Neural cell (in vitro differentiated cells): Measurements from ENCODE around the gene METTL26. TPM values are rescaled to one million over a fixed set of nuclear protein-coding genes. Genes with fewer than 3 reads are reported as not detected.

Source experiments
- H2AFZ ChIP-seq: fragments of 200-600, 300-800 bp; sonication (generic), shearing (Covaris generic); 2 replicates; pipeline ENCODE4 v1.6.0; 2014; ENCODE audit warnings: low read depth, mild to moderate bottlenecking, antibody characterized with exemption, low read length, moderate library complexity
- H3F3A ChIP-seq: fragments of 200-600 bp; shearing (Covaris generic); 2 replicates; pipeline ENCODE4 v1.6.1; 2016; ENCODE audit warnings: mild to moderate bottlenecking, moderate library complexity, mixed read lengths, antibody characterized with exemption, low read length; ENCODE audit not compliant: insufficient read depth, poor library complexity, severe bottlenecking
- H3K27ac ChIP-seq: fragments of 200-600, 300-800 bp; sonication (generic), shearing (Covaris generic); 2 replicates; pipeline ENCODE4 v1.5.1; 2014; ENCODE audit warnings: mild to moderate bottlenecking, low read length, moderate library complexity
- H3K27me3 ChIP-seq: fragments of 300-800, 200-600 bp; sonication (generic), shearing (Covaris generic); 2 replicates; pipeline ENCODE4 v1.6.0; 2014; ENCODE audit warnings: mild to moderate bottlenecking, low read depth, low read length, moderate library complexity; ENCODE audit not compliant: insufficient read depth
- H3K36me3 ChIP-seq: fragments of 300-800, 200-600 bp; sonication (generic), shearing (Covaris generic); 2 replicates; pipeline ENCODE4 v1.5.1; 2014; ENCODE audit warnings: mild to moderate bottlenecking, antibody characterized with exemption, low read length, moderate library complexity; ENCODE audit not compliant: insufficient read depth
- H3K4me2 ChIP-seq: fragments of 300-800, 200-600 bp; sonication (generic), shearing (Covaris generic); 2 replicates; pipeline ENCODE4 v1.6.0; 2014; ENCODE audit warnings: mild to moderate bottlenecking, low read length
- H3K4me3 ChIP-seq: fragments of 300-800, 200-600 bp; sonication (generic), shearing (Covaris generic); 2 replicates; pipeline ENCODE4 v1.5.1; 2014; ENCODE audit warnings: mild to moderate bottlenecking, low read length, moderate library complexity
- H3K79me2 ChIP-seq: fragments of 200-600 bp; shearing (Covaris generic); replicated peaks from 2 replicates; pipeline ENCODE4 v1.6.0; 2014; ENCODE audit warnings: mild to moderate bottlenecking, low read length, moderate library complexity; ENCODE audit not compliant: insufficient read depth
- H3K9ac ChIP-seq: fragments of 300-800, 200-600 bp; sonication (generic), shearing (Covaris generic); 2 replicates; pipeline ENCODE4 v1.6.1; 2016; ENCODE audit warnings: mild to moderate bottlenecking, low read length, mixed read lengths
- H3K9me2 ChIP-seq: fragments of 200-600 bp; shearing (Covaris generic); 2 replicates; pipeline ENCODE4 v1.6.1; 2016; ENCODE audit warnings: mild to moderate bottlenecking, low read length, mixed read lengths; ENCODE audit not compliant: insufficient read depth
- H3K9me3 ChIP-seq: fragments of 200-600, 300-800 bp; sonication (generic), shearing (Covaris generic); 2 replicates; pipeline ENCODE4 v1.6.1; 2016; ENCODE audit warnings: mild to moderate bottlenecking, mixed run types, low read length, moderate library complexity, mixed read lengths
- H4K20me1 ChIP-seq: fragments of 200-600 bp; shearing (Covaris generic); 2 replicates; pipeline ENCODE4 v1.6.1; 2016; ENCODE audit warnings: mild to moderate bottlenecking, mixed run types; ENCODE audit not compliant: insufficient read depth
- EP300 ChIP-seq: fragments of 450-650 bp; conservative IDR thresholded peaks from 2 replicates; pipeline ENCODE4 v1.6.1; 2014; ENCODE audit warnings: antibody characterized with exemption, mild to moderate bottlenecking, moderate library complexity; ENCODE audit not compliant: poor library complexity, severe bottlenecking
- EZH2 ChIP-seq: fragments of 200-600, 300-800 bp; shearing (Covaris generic), sonication (generic); IDR thresholded peaks from 2 replicates; pipeline ENCODE4 v1.6.1; 2014; ENCODE audit warnings: antibody characterized with exemption, low read length, borderline replicate concordance, mild to moderate bottlenecking; ENCODE audit not compliant: insufficient read depth, poor library complexity, severe bottlenecking
- MXI1 ChIP-seq: fragments of 450-650 bp; conservative IDR thresholded peaks from 2 replicates; pipeline ENCODE4 v1.6.1; 2014; ENCODE audit warnings: antibody characterized with exemption, mild to moderate bottlenecking; ENCODE audit not compliant: poor library complexity, severe bottlenecking
- POLR2AphosphoS5 ChIP-seq: IDR thresholded peaks from 2 replicates; pipeline ENCODE4 v1.6.1; 2012
- RAD21 ChIP-seq: fragments of 450-650 bp; conservative IDR thresholded peaks from 2 replicates; pipeline ENCODE4 v1.6.1; 2014; ENCODE audit warnings: antibody characterized with exemption, mild to moderate bottlenecking, moderate library complexity
- SMC3 ChIP-seq: fragments of 450-650 bp; conservative IDR thresholded peaks from 2 replicates; pipeline ENCODE4 v1.6.1; 2014; ENCODE audit warnings: antibody characterized with exemption, mild to moderate bottlenecking, moderate library complexity; ENCODE audit not compliant: poor library complexity
- TAF1 ChIP-seq: IDR thresholded peaks from 2 replicates; pipeline ENCODE4 v1.6.1; 2012; ENCODE audit warnings: low read depth
- polyA plus RNA-seq: library from polyadenylated mRNA; depleted of rRNA; stranded (reverse); fragments of >200 nt; gene quantifications from 2 replicates; pipeline ENCODE4 v1.2.3, GENCODE V29; 2014
- TF ChIP-seq, protein P1 (sequence below): IDR thresholded peaks from 2 replicates; pipeline ENCODE4 v1.6.1; 2012; ENCODE audit warnings: borderline replicate concordance
- TF ChIP-seq, protein P2 (sequence below): fragments of 450-650 bp; IDR thresholded peaks from 2 replicates; pipeline ENCODE4 v1.5.1; 2014; ENCODE audit warnings: antibody characterized with exemption, mild to moderate bottlenecking, moderate library complexity; ENCODE audit not compliant: poor library complexity, severe bottlenecking

METTL26 gene
- polyA plus RNA-seq, 1 donor from 2014 or later: 127 TPM

DNA sequence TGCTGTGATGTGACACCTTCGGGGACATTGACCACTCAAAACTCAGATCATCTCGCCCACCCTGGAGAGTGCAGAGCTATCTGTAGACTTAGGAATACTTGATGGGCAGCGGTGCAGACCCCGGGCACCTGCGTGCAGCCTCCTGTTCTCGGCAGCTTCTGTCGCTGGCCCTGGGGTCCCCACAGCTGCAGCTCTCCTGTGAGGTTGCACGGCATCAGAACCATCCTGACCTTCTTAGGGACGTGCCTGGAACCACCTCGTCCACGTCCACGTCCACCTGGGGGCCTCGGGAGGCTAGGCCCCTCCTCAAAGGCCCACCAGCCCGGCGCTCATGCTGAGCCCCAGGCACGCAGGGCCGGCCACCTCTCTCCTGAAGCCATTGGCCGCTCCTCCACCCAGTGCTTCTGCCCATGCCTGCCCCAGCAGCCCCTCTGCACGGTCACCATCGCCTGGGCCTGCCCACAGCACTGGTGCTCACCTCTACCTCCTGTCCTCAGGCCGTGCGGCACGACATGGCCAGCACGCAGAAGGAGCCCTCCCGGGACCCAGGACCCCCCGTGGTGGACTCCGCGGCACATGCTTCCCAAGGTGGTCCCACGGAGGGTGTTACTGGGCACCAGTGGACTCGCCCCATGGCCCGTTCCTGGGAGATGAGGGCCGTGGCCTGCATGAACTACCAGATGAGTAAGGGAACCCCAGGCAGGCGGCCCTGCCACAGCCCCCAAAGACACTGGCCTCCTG, 7.6 kb downstream of the METTL26 start:
- Histone ChIP-seq H3K27ac (no peak overlapping the region), H3K36me3 (no peaks in the 10 kb centered on the region), H3K27me3 (no peaks in the 10 kb centered on the region), H3K9ac (no peak overlapping the region), H3K4me3 (no peak overlapping the region), H4K20me1 (no peaks in the 10 kb centered on the region), H3F3A (no peaks in the 10 kb centered on the region), H2AFZ (no peak overlapping the region), H3K4me2 (no peak overlapping the region), H3K9me2 (no peaks in the 10 kb centered on the region), H3K79me2 (no peaks in the 10 kb centered on the region), H3K9me3 (no peaks in the 10 kb centered on the region)
- TF ChIP-seq SMC3 (no peak), EP300 (no peak), POLR2AphosphoS5 (no peak), EZH2 (no peak), MXI1 (no peak), RAD21 (no peak), TAF1 (no peak)
- TF ChIP-seq, protein P1, sequence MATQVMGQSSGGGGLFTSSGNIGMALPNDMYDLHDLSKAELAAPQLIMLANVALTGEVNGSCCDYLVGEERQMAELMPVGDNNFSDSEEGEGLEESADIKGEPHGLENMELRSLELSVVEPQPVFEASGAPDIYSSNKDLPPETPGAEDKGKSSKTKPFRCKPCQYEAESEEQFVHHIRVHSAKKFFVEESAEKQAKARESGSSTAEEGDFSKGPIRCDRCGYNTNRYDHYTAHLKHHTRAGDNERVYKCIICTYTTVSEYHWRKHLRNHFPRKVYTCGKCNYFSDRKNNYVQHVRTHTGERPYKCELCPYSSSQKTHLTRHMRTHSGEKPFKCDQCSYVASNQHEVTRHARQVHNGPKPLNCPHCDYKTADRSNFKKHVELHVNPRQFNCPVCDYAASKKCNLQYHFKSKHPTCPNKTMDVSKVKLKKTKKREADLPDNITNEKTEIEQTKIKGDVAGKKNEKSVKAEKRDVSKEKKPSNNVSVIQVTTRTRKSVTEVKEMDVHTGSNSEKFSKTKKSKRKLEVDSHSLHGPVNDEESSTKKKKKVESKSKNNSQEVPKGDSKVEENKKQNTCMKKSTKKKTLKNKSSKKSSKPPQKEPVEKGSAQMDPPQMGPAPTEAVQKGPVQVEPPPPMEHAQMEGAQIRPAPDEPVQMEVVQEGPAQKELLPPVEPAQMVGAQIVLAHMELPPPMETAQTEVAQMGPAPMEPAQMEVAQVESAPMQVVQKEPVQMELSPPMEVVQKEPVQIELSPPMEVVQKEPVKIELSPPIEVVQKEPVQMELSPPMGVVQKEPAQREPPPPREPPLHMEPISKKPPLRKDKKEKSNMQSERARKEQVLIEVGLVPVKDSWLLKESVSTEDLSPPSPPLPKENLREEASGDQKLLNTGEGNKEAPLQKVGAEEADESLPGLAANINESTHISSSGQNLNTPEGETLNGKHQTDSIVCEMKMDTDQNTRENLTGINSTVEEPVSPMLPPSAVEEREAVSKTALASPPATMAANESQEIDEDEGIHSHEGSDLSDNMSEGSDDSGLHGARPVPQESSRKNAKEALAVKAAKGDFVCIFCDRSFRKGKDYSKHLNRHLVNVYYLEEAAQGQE: no peak
- TF ChIP-seq, protein P2, sequence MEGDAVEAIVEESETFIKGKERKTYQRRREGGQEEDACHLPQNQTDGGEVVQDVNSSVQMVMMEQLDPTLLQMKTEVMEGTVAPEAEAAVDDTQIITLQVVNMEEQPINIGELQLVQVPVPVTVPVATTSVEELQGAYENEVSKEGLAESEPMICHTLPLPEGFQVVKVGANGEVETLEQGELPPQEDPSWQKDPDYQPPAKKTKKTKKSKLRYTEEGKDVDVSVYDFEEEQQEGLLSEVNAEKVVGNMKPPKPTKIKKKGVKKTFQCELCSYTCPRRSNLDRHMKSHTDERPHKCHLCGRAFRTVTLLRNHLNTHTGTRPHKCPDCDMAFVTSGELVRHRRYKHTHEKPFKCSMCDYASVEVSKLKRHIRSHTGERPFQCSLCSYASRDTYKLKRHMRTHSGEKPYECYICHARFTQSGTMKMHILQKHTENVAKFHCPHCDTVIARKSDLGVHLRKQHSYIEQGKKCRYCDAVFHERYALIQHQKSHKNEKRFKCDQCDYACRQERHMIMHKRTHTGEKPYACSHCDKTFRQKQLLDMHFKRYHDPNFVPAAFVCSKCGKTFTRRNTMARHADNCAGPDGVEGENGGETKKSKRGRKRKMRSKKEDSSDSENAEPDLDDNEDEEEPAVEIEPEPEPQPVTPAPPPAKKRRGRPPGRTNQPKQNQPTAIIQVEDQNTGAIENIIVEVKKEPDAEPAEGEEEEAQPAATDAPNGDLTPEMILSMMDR: no peak

DNA sequence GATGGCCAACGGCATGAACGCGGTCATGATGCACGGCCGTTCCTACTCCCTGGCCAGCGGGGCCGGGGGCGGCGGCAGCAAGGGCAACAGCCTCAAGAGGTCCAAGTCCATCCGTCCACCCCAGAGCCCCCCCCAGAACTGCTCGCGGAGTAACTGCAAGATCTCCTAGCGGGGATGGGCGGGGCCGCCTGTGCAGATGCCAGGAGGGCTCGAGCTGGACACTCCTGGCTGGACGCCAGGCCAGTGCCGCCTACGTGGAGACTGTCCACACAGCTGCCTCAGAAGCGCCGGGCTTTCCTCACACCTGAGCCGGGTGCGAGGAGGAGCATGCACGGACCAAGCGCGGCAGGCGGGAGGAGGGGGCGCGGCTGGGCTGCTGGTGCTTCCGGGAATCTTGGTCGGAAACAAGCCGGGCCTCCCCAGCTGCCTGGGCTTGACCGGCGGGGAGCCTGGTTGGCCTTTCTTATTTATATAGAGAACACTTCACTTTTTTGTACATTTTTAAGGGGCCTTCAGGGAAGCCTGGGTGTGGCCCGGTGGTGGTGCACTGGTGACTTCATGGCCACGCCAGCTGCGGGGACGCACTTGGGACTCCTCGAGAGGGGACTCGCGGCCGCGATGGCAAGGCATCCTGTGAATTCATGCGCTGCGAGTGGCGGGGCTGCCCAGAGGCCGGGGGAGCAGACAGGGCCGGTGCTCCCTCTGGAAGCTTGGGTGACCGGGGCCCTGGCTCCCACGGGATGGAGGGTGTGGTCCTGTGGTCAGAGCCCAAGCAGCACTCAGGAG, 8.5 kb downstream of the METTL26 start:
- no peaks in the 10 kb centered on the region for H3K9me3 ChIP-seq
- H3K27ac ChIP-seq: no peak overlapping the region
- H3K9ac ChIP-seq: no peak overlapping the region
- H3K4me2 ChIP-seq: no peak overlapping the region
- TF ChIP-seq RAD21: no peak
- TF ChIP-seq EZH2: no peak
- TF ChIP-seq, protein P2: no peak
- no peak for TF ChIP-seq TAF1
- TF ChIP-seq, protein P1: no peak
- no peak for TF ChIP-seq MXI1
- TF ChIP-seq EP300: no peak
- TF ChIP-seq POLR2AphosphoS5: no peak
- TF ChIP-seq SMC3: no peak
- no peak overlapping the region for H2AFZ ChIP-seq
- no peaks in the 10 kb centered on the region for H4K20me1 ChIP-seq
- H3K9me2 ChIP-seq: no peaks in the 10 kb centered on the region
- H3K27me3 ChIP-seq: no peaks in the 10 kb centered on the region
- H3F3A ChIP-seq: no peaks in the 10 kb centered on the region
- no peaks in the 10 kb centered on the region for H3K79me2 ChIP-seq
- no peak overlapping the region for H3K4me3 ChIP-seq
- H3K36me3 ChIP-seq: no peaks in the 10 kb centered on the region
